Measurements from ENCODE around the gene LPIN3. TPM values are rescaled to one million over a fixed set of nuclear protein-coding genes. Genes with fewer than 3 reads are reported as not detected.

Gene LPIN3
- polyA plus RNA-seq, 1 of the 3 experiments (the other 2 are of a cell fraction) = 0.21 TPM

DNA sequence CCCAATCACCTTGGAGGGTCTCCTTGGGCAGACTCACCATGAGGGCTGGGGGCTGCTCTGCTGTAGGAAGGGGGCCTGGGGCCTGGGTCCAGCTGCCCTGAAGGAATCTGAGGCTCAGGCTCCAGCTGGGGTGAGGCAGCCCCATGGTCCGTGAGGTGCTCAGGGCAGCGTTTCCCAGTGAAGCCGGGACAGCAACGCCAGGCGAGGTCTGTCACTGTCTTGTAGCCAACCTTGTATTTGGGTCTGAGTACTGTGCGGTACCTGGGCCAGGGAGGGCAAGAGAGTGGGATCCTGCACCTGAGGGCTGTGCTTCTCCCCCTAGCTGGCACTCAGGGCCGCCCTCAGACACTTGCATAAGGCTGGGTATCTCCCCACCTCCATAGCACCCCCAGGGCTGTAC lies 23.0 kb downstream of the LPIN3 start:
- no peaks in the 10 kb centered on the region for H3K36me3 ChIP-seq (replicated peaks in 1 of 2; ENCODE audit: control insufficient read depth in 1 of 2, insufficient read depth in 2 of 2, low read length in 1 of 2)
- no peak overlapping the region for H3K27ac ChIP-seq (ENCODE audit: low read depth in 2 of 2, low read length in 1 of 2)
- H3K4me1 ChIP-seq (ENCODE audit: control insufficient read depth in 1 of 2, insufficient read depth in 2 of 2, low read depth in 1 of 2, low read length in 1 of 2) = peaks cover 0 to 13% of the 10 kb centered on the region in 2 experiments; a peak in 1 of 4 replicates
- no peaks in the 10 kb centered on the region for H3F3A ChIP-seq (replicated peaks; ENCODE audit: insufficient read depth)
- H2AFZ ChIP-seq (ENCODE audit: low read depth) = no peak overlapping the region
- CTCF ChIA-PET = interaction anchor here (8.1 kb wide), 1 partner anchor 24 kb away, joined by 55 read pairs; the partner anchor contains the start of gene LPIN3
- TF ChIP-seq TEAD4 (IDR thresholded peaks at IDR 0.05; ENCODE audit: borderline replicate concordance, insufficient read depth) = no peak
- TF ChIP-seq CHD2 (IDR thresholded peaks at IDR 0.05; ENCODE audit: low read length, partially characterized antibody) = no peak
- TF ChIP-seq TCF12 (IDR thresholded peaks at IDR 0.05) = no peak
- TF ChIP-seq EP300 (IDR thresholded peaks at IDR 0.05; ENCODE audit: borderline replicate concordance in 1 of 2, low read depth in 1 of 2, low read length in 1 of 2) = no peak
- TF ChIP-seq, protein P1, sequence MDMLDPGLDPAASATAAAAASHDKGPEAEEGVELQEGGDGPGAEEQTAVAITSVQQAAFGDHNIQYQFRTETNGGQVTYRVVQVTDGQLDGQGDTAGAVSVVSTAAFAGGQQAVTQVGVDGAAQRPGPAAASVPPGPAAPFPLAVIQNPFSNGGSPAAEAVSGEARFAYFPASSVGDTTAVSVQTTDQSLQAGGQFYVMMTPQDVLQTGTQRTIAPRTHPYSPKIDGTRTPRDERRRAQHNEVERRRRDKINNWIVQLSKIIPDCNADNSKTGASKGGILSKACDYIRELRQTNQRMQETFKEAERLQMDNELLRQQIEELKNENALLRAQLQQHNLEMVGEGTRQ (IDR thresholded peaks at IDR 0.05; ENCODE audit: borderline replicate concordance, low read depth, low read length) = no peak
- no peak for TF ChIP-seq MXI1 (IDR thresholded peaks at IDR 0.05; ENCODE audit: low read depth, low read length)
- TF ChIP-seq NRF1 (IDR thresholded peaks at IDR 0.05; ENCODE audit: low read depth, low read length) = no peak
- no peak for TF ChIP-seq RCOR1 (IDR thresholded peaks at IDR 0.05; ENCODE audit: low read length)
- TF ChIP-seq, protein P2, sequence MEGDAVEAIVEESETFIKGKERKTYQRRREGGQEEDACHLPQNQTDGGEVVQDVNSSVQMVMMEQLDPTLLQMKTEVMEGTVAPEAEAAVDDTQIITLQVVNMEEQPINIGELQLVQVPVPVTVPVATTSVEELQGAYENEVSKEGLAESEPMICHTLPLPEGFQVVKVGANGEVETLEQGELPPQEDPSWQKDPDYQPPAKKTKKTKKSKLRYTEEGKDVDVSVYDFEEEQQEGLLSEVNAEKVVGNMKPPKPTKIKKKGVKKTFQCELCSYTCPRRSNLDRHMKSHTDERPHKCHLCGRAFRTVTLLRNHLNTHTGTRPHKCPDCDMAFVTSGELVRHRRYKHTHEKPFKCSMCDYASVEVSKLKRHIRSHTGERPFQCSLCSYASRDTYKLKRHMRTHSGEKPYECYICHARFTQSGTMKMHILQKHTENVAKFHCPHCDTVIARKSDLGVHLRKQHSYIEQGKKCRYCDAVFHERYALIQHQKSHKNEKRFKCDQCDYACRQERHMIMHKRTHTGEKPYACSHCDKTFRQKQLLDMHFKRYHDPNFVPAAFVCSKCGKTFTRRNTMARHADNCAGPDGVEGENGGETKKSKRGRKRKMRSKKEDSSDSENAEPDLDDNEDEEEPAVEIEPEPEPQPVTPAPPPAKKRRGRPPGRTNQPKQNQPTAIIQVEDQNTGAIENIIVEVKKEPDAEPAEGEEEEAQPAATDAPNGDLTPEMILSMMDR (IDR thresholded peaks at IDR 0.05) = no peak
- TF ChIP-seq NFIC (IDR thresholded peaks at IDR 0.05; ENCODE audit: borderline replicate concordance) = no peak
- no peak for TF ChIP-seq POLR2AphosphoS5 (IDR thresholded peaks at IDR 0.05; ENCODE audit: low read depth, low read length)
- no peak for TF ChIP-seq YY1 (IDR thresholded peaks at IDR 0.05; ENCODE audit: low read depth)
- TF ChIP-seq GATA2 (CRISPR knock-in tag; IDR thresholded peaks at IDR 0.05) = no peak
- no peak for TF ChIP-seq RFX5 (IDR thresholded peaks at IDR 0.05; ENCODE audit: low read length)
- no peak for TF ChIP-seq JUND (IDR thresholded peaks at IDR 0.05)
- TF ChIP-seq, protein P3, sequence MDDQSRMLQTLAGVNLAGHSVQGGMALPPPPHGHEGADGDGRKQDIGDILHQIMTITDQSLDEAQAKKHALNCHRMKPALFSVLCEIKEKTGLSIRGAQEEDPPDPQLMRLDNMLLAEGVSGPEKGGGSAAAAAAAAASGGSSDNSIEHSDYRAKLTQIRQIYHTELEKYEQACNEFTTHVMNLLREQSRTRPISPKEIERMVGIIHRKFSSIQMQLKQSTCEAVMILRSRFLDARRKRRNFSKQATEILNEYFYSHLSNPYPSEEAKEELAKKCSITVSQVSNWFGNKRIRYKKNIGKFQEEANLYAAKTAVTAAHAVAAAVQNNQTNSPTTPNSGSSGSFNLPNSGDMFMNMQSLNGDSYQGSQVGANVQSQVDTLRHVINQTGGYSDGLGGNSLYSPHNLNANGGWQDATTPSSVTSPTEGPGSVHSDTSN (IDR thresholded peaks at IDR 0.05) = no peak
- no peak for TF ChIP-seq RXRA (IDR thresholded peaks at IDR 0.05; ENCODE audit: borderline replicate concordance, low read depth)
- no peak for TF ChIP-seq ELF1 (IDR thresholded peaks at IDR 0.05)
- TF ChIP-seq, protein P4, sequence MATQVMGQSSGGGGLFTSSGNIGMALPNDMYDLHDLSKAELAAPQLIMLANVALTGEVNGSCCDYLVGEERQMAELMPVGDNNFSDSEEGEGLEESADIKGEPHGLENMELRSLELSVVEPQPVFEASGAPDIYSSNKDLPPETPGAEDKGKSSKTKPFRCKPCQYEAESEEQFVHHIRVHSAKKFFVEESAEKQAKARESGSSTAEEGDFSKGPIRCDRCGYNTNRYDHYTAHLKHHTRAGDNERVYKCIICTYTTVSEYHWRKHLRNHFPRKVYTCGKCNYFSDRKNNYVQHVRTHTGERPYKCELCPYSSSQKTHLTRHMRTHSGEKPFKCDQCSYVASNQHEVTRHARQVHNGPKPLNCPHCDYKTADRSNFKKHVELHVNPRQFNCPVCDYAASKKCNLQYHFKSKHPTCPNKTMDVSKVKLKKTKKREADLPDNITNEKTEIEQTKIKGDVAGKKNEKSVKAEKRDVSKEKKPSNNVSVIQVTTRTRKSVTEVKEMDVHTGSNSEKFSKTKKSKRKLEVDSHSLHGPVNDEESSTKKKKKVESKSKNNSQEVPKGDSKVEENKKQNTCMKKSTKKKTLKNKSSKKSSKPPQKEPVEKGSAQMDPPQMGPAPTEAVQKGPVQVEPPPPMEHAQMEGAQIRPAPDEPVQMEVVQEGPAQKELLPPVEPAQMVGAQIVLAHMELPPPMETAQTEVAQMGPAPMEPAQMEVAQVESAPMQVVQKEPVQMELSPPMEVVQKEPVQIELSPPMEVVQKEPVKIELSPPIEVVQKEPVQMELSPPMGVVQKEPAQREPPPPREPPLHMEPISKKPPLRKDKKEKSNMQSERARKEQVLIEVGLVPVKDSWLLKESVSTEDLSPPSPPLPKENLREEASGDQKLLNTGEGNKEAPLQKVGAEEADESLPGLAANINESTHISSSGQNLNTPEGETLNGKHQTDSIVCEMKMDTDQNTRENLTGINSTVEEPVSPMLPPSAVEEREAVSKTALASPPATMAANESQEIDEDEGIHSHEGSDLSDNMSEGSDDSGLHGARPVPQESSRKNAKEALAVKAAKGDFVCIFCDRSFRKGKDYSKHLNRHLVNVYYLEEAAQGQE (IDR thresholded peaks at IDR 0.05; ENCODE audit: low read depth, low read length) = no peak
- TF ChIP-seq, protein P5, sequence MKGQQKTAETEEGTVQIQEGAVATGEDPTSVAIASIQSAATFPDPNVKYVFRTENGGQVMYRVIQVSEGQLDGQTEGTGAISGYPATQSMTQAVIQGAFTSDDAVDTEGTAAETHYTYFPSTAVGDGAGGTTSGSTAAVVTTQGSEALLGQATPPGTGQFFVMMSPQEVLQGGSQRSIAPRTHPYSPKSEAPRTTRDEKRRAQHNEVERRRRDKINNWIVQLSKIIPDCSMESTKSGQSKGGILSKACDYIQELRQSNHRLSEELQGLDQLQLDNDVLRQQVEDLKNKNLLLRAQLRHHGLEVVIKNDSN (IDR thresholded peaks at IDR 0.05; ENCODE audit: borderline replicate concordance, low read depth) = no peak
- H3K9ac ChIP-seq = no peak overlapping the region
- no peak overlapping the region for H3K4me3 ChIP-seq (ENCODE audit: low read depth in 2 of 2, low read length in 1 of 2)
- no peak overlapping the region for H3K4me2 ChIP-seq
- no peaks in the 10 kb centered on the region for H3K9me3 ChIP-seq
- no peaks in the 10 kb centered on the region for H3K79me2 ChIP-seq (ENCODE audit: insufficient read depth)
- 31% methylated on average over 2 of the region's 7 CpGs for WGBS (ENCODE audit: low lambda C conversion rate)
- no peak for DNase-seq
- POLR2A ChIA-PET = no interaction called here
- no peaks in the 10 kb centered on the region for H3K9me2 ChIP-seq
- peaks cover 31% of the 10 kb centered on the region for H3K27me3 ChIP-seq (ENCODE audit: insufficient read depth)
- no peaks in the 10 kb centered on the region for H4K20me1 ChIP-seq (ENCODE audit: insufficient read depth)
